ENCODE measurements around the gene PTPRN2. TPM values are rescaled to one million over a fixed set of nuclear protein-coding genes. Genes with fewer than 3 reads are reported as not detected.

PTPRN2 gene
- total and polyA plus RNA-seq, 9 of the 15 experiments (the other 6 are each of a cell fraction or from before 2014, with no cell fraction given) = not detected

DNA sequence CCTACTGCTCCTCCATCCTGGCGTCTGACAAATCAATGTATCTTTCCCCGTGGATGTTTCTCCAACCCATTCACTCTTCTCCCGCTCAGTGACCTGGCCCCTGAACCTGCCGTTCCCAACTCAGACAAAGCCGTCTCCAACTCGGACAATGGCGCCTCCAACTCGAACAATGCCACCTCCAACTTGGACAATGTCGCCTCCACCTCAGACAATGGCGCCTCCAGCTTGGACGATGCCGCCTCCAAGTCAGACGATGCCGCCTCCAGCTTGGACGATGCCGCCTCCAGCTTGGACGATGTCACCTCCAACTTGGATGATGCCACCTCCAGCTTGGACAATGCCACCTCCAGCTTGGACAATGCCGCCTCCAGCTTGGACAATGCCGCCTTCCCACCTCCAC lies 642.2 kb downstream of the PTPRN2 start:
- Histone ChIP-seq H3K36me3 (ENCODE audit: control insufficient read depth, insufficient read depth, low read length) (no peaks in the 10 kb centered on the region), H3K4me1 (replicated peaks in 1 of 2; ENCODE audit: control insufficient read depth in 2 of 2, insufficient read depth in 2 of 2, low read length in 2 of 2) (no peaks in the 10 kb centered on the region), H4K20me1 (replicated peaks; ENCODE audit: control insufficient read depth, insufficient read depth, low read length) (no peaks in the 10 kb centered on the region), H3K79me2 (ENCODE audit: control insufficient read depth, insufficient read depth, low read length) (no peaks in the 10 kb centered on the region), H3K27me3 (ENCODE audit: control insufficient read depth in 2 of 2, insufficient read depth in 2 of 2, low read length in 2 of 2) (no peaks in the 10 kb centered on the region), H3K9me3 (replicated peaks; ENCODE audit: control insufficient read depth, insufficient read depth, low read depth, low read length) (peaks cover 8% of the 10 kb centered on the region), H3K27ac (ENCODE audit: extremely low read depth, low read depth, low read length) (no peak overlapping the region), H3K4me2 (ENCODE audit: insufficient read depth, low read length) (no peak overlapping the region), H3K4me3 (no peak overlapping the region), H2AFZ (ENCODE audit: low read depth, low read length) (no peak overlapping the region), H3K9me1 (ENCODE audit: control insufficient read depth, insufficient read depth, low read length) (no peaks in the 10 kb centered on the region), H3K9ac (ENCODE audit: insufficient read depth in 1 of 2, low read depth in 2 of 2, low read length in 2 of 2) (no peak overlapping the region)
- ChIA-PET POLR2A (no interaction called here), CTCF (ENCODE audit: low intra/inter-chr PET ratio) (no interaction called here)
- in situ Hi-C loops (cut with MboI) = no loop called here
- TF ChIP-seq CREBBP (IDR thresholded peaks at IDR 0.05; ENCODE audit: low read depth, low read length) = no peak
- TF ChIP-seq SMAD1 (IDR thresholded peaks at IDR 0.05; ENCODE audit: low read depth, low read length, partially characterized antibody) = no peak
- TF ChIP-seq PHB2 (IDR thresholded peaks at IDR 0.05; ENCODE audit: low read depth) = no peak
- TF ChIP-seq ZNF589 (CRISPR knock-in tag; IDR thresholded peaks at IDR 0.05; ENCODE audit: low read depth) = no peak
- TF ChIP-seq HNRNPK (IDR thresholded peaks at IDR 0.05; ENCODE audit: low read depth, low read length, poor library complexity, severe bottlenecking) = no peak
- TF ChIP-seq SMC3 (conservative IDR thresholded peaks at IDR 0.05; ENCODE audit: insufficient read depth, low read depth, low read length) = no peak
- no peak for TF ChIP-seq GATA2 (CRISPR knock-in tag; IDR thresholded peaks at IDR 0.05)
- TF ChIP-seq NCOR1 (IDR thresholded peaks at IDR 0.05) = no peak
- no peak for TF ChIP-seq ZNF133 (CRISPR knock-in tag; IDR thresholded peaks at IDR 0.05)
- no peak for TF ChIP-seq TCFL5 (CRISPR knock-in tag; conservative IDR thresholded peaks at IDR 0.05)
- no peak for TF ChIP-seq XRCC4 (IDR thresholded peaks at IDR 0.05; ENCODE audit: extremely low read depth, insufficient read depth, insufficient read length)
- no peak for TF ChIP-seq FOS (IDR thresholded peaks at IDR 0.05; ENCODE audit: extremely low read depth, insufficient read length)
- TF ChIP-seq HEY1 (CRISPR knock-in tag; IDR thresholded peaks at IDR 0.05; ENCODE audit: borderline replicate concordance) = no peak
- intact Hi-C loops (cut with micrococcal nuclease) = no loop called here
- under 1% methylated on average over 19 of the region's 19 CpGs for WGBS (ENCODE audit: insufficient coverage, low coverage, missing lambda C conversion rate)
- DNase-seq (ENCODE audit: extremely low read depth in 1 of 4, low spot score in 3 of 4) (no peak), FAIRE-seq (no peak), ATAC-seq (no peak)
- no TSS peak for BruUV-seq (replicated peaks)
